Measurements from ENCODE around the gene ZNF654.
A peak's percentile ranks its signal among the peaks of the same experiment; 100 is the strongest.
"Not testable (repeated sequence)": the region's sequence is repeated elsewhere in the genome, so short reads cannot be mapped to it uniquely, and the experiment has no call there.

ZNF654 gene

GRCh38 chr3:88075072-88075471 is 16.0 kb downstream of the ZNF654 start:
- no peak for DNase-seq

GRCh38 chr3:88075497-88075896 is 16.4 kb downstream of the ZNF654 start:
- no peak for DNase-seq

GRCh38 chr3:88076712-88077111 is 17.7 kb downstream of the ZNF654 start:
- DNase-seq, result no peak

- no peak for DNase-seq
These were observed 19.9 kb downstream of the ZNF654 start for GRCh38 chr3:88078932-88079331.

- no peak for DNase-seq
These were observed 23.8 kb downstream of the ZNF654 start for GRCh38 chr3:88082854-88083253.

- DNase-seq, result no peak
These were observed 25.0 kb downstream of the ZNF654 start for GRCh38 chr3:88084097-88084501.

- DNase-seq, result no peak
These were observed 31.6 kb downstream of the ZNF654 start for GRCh38 chr3:88090681-88091080.

- no peak for DNase-seq
These were observed 33.2 kb downstream of the ZNF654 start for GRCh38 chr3:88092270-88092669.

- no peak for DNase-seq
These were observed 34.2 kb downstream of the ZNF654 start for GRCh38 chr3:88093266-88093665.

- no peak for DNase-seq
These were observed 42.1 kb downstream of the ZNF654 start for GRCh38 chr3:88101142-88101541.

- no peak for DNase-seq
These were observed 46.3 kb downstream of the ZNF654 start for GRCh38 chr3:88105325-88105724.

GRCh38 chr3:88112289-88112688 is 53.2 kb downstream of the ZNF654 start:
- no peak for DNase-seq

GRCh38 chr3:88113311-88114162 is 54.5 kb downstream of the ZNF654 start:
- peak; percentile 10 for DNase-seq

GRCh38 chr3:88114878-88115549 is 56.0 kb downstream of the ZNF654 start:
- DNase-seq, result no peak

- DNase-seq, result no peak
These were observed 58.6 kb downstream of the ZNF654 start for GRCh38 chr3:88117683-88118082.

GRCh38 chr3:88118603-88119002 is 59.5 kb downstream of the ZNF654 start:
- DNase-seq, result not testable (repeated sequence)

GRCh38 chr3:88123526-88123925 is 64.5 kb downstream of the ZNF654 start:
- DNase-seq, result no peak

- no peak for DNase-seq
These were observed 72.6 kb downstream of the ZNF654 start for GRCh38 chr3:88131695-88132094.

GRCh38 chr3:88132894-88133293 is 73.8 kb downstream of the ZNF654 start:
- no peak for DNase-seq

GRCh38 chr3:88133711-88134263 is 74.7 kb downstream of the ZNF654 start:
- DNase-seq, result no peak

GRCh38 chr3:88137836-88138235 is 78.8 kb downstream of the ZNF654 start:
- DNase-seq, result no peak

- no peak for DNase-seq
These were observed 82.5 kb downstream of the ZNF654 start for GRCh38 chr3:88141458-88142083.

- no peak for DNase-seq
These were observed 83.1 kb downstream of the ZNF654 start for GRCh38 chr3:88142094-88142624.

Measured in NCI-H1436 (cell line).